ENCODE measurements around the gene NCAPH2.

The NCAPH2 gene

DNA sequence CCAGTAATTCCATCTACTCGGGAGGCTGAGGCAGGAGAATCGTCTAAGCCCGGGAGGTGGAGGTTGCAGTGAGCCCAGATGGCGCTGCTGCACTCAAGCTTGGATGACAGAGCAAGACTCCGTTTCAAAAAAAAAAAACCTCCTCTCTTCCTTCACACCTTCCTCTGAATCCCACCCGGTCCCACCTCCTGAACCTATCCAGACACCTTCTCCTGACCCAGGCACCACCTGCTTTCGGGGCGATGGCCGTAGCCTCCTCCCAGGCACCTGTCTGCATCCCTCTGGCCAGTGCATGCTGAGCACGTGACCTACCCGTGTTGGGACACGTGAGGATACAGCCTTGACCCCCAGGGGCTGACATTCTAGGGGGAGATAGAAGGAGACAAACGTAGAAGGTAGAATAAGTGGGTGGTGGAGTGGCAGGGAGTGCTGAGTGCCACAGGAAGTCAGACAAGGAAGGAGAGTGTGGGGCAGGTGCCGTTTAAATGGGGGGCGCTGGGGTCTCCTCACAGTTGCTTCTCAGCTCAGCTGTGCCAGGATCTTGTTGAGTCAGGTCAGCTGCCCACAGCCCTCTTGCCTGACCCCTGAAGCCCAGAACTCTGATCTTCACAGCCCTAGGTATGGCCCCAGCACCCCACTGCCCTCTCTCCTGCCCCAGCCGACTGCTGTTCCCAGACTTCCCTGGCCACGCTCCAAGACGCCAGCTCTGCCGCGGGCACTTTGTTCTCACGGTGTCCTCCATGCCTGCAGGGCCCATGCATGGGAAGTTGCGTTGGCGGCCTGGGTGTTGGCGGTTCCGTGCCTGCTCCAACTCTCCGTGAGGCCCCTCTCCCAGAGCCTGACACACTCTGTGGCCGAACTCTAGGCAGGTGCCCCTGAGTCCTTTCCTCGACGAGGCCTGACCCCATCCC lies 22.5 kb upstream of the NCAPH2 start:
- H3K4me3 ChIP-seq (ENCODE audit: low read length) = no peak overlapping the region
- DNase-seq (ENCODE audit: low read depth) = peak; percentile 37
- TF ChIP-seq, protein P1, sequence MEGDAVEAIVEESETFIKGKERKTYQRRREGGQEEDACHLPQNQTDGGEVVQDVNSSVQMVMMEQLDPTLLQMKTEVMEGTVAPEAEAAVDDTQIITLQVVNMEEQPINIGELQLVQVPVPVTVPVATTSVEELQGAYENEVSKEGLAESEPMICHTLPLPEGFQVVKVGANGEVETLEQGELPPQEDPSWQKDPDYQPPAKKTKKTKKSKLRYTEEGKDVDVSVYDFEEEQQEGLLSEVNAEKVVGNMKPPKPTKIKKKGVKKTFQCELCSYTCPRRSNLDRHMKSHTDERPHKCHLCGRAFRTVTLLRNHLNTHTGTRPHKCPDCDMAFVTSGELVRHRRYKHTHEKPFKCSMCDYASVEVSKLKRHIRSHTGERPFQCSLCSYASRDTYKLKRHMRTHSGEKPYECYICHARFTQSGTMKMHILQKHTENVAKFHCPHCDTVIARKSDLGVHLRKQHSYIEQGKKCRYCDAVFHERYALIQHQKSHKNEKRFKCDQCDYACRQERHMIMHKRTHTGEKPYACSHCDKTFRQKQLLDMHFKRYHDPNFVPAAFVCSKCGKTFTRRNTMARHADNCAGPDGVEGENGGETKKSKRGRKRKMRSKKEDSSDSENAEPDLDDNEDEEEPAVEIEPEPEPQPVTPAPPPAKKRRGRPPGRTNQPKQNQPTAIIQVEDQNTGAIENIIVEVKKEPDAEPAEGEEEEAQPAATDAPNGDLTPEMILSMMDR (IDR thresholded peaks at IDR 0.05; ENCODE audit: insufficient read depth, low read depth, low read length, missing control alignments) = no peak

DNA sequence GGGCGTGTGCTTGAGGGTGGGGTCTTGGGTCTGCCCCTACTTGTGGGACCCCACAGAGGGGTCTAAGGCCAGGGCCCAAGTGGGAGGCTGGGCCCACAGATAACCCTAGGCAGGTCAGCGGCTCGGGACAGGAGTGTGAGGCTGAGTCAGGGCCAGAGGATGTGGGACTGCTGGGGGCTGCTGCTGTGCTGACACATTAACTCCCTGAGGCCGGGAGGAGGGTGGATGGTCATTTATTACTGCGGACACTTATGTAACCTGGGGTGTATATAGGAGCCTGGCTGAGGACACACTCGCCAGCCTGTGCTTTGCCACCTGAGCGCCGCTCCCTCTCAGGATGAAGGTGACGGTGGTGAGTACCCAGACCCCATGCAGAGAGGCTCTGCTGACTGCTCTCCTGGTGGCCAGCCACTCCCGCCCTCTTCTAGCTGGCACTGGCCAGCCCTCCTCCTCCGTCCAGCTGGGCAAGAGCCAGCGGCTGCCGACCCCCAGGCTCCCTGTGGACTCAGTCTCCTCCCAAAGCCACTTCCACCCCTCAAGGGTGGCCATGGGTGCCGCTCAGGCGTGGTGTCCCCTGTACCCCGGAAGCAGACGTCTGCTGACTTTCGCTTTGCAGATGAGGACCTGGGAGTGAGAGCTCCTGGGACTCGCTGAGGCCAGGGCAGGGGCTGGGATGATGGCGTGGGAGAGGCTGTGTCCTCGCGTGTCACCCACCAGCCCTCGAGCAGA lies 21.3 kb upstream of the NCAPH2 start, which contains the start of gene MIOX:
TSS of gene MIOX (plus strand) at position 299 of the 729 bp plus-strand sequence. CDS start at position 338, 39 bp downstream.
- TF ChIP-seq, protein P1 (IDR thresholded peaks at IDR 0.05; ENCODE audit: insufficient read depth, low read depth, low read length, missing control alignments) = no peak
- no peak for DNase-seq (ENCODE audit: low read depth)
- no peak within 1 kb of the TSS for H3K4me3 ChIP-seq (ENCODE audit: low read length)

DNA sequence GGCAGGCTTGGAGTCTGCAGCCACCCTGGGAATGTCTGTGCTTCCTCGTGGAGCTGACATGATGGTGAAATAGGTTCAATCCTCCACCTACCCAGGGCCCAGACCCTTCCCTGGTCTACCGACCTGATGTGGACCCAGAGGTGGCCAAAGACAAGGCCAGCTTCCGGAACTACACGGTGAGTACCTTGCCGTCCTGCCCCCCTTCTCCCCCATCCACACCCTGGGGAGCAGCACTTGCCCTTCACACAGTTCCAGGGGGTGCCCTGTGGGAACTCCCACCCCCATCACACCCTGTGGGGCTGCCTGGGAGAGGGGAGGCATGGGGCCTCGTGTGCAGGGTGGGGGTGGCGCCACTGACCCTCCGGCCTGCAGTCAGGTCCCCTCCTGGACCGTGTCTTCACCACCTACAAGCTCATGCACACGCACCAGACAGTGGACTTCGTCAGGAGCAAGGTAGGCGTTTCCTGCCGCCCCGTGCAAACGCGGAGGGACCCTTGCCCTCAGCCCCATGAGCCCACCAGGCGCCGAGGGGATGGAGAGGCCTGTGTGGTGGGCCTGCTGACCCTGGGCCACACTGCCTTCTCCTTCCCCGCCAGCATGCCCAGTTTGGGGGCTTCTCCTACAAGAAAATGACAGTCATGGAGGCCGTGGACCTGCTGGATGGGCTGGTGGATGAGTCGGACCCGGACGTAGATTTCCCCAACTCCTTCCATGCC lies 20.6 kb upstream of the NCAPH2 start:
- H3K4me3 ChIP-seq (ENCODE audit: low read length) = no peak overlapping the region
- TF ChIP-seq, protein P1 (IDR thresholded peaks at IDR 0.05; ENCODE audit: insufficient read depth, low read depth, low read length, missing control alignments) = no peak
- DNase-seq (ENCODE audit: low read depth) = no peak

DNA sequence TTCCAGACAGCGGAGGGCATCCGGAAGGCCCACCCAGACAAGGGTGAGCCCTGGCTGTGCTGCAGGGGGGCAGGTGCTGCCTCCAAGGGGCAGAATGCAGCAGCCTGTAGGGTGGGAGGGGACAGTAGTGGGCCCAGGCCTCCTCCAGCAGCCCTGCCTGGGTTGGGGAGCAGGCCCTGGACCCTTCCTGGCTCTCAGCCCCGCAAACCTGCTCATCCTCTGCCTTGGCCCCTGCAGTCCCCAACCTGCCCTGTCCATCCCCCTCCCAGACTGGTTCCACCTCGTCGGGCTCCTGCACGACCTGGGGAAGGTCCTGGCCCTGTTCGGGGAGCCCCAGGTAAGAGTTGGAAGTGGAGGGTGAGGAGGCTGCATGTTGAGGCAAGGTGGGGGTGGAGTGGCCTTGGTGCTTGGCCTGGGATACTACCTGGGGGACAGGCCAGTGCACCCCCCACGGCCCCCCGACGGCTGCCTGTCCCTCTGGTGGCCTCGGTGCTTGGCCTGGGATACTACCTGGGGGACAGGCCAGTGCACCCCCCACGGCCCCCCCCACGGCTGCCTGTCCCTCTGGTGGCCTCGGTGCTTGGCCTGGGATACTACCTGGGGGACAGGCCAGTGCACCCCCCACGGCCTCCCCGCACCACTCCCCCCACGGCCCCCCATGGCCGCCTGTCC lies 19.9 kb upstream of the NCAPH2 start:
- TF ChIP-seq, protein P1 (IDR thresholded peaks at IDR 0.05; ENCODE audit: insufficient read depth, low read depth, low read length, missing control alignments) = no peak
- no peak overlapping the region for H3K4me3 ChIP-seq (ENCODE audit: low read length)
- no peak for DNase-seq (ENCODE audit: low read depth)

DNA sequence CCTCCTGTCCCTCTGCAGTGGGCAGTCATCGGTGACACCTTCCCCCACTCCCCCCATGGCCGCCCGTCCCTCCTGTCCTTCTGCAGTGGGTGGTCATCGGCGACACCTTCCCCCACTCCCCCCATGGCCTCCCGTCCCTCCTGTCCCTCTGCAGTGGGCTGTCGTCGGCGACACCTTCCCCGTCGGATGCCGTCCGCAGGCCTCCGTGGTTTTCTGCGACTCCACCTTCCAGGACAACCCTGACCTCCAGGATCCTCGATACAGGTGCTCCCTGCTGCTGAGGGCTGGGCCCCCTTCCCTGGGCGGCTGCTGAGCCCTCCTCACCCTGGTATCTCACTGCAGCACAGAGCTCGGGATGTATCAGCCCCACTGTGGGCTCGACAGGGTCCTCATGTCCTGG lies 19.1 kb upstream of the NCAPH2 start:
- TF ChIP-seq, protein P1 (IDR thresholded peaks at IDR 0.05; ENCODE audit: insufficient read depth, low read depth, low read length, missing control alignments) = no peak

More for the DNA sequence above, 19.1 kb upstream of the NCAPH2 start:
- H3K4me3 ChIP-seq (ENCODE audit: low read length) = no peak overlapping the region
- DNase-seq (ENCODE audit: low read depth) = no peak
